Nephron (organoid): Measurements from ENCODE around the gene GPR35.

Source experiments
- H3K27ac Mint-ChIP-seq, 3 experiments: 2 replicates each; pipeline ENCODE4 v1.8.0; 2020; ENCODE audit warnings: mixed read lengths in 3 of 3, mild to moderate bottlenecking in 2 of 3, moderate library complexity in 1 of 3
- H3K27me3 Mint-ChIP-seq: 2 replicates; pipeline ENCODE4 v1.8.0; 2021; ENCODE audit warnings: low read depth, mild to moderate bottlenecking, moderate library complexity, mixed read lengths
- H3K36me3 Mint-ChIP-seq: 2 replicates; pipeline ENCODE4 v1.8.0; 2020; ENCODE audit warnings: low read depth, mixed read lengths
- H3K4me1 Mint-ChIP-seq: 2 replicates; pipeline ENCODE4 v1.8.0; 2020; ENCODE audit warnings: mixed read lengths
- H3K4me3 Mint-ChIP-seq, 3 experiments: 2 replicates each; pipeline ENCODE4 v1.8.0; 2020; ENCODE audit warnings: mild to moderate bottlenecking in 3 of 3, mixed read lengths in 3 of 3, moderate library complexity in 2 of 3
- H3K9me3 Mint-ChIP-seq: 2 replicates; pipeline ENCODE4 v1.8.0; 2020; ENCODE audit warnings: mixed read lengths
- CTCF ChIP-seq, 3 experiments: fragments of 200-600 bp; sonication (generic); IDR thresholded peaks; one replicate each; pipeline ENCODE4 v1.5.0; 2021; ENCODE audit warnings: antibody characterized with exemption in 3 of 3; ENCODE audit not compliant: unreplicated experiment in 3 of 3

GPR35 gene

GRCh38 chr2:240635998-240636547, 10.8 kb downstream of the GPR35 start:
- H3K4me3 Mint-ChIP-seq = no peak overlapping the region
- peaks cover 28% of the 10 kb centered on the region for H3K9me3 Mint-ChIP-seq
- peaks cover 36% of the 10 kb centered on the region for H3K27me3 Mint-ChIP-seq
- no peaks in the 10 kb centered on the region for H3K4me1 Mint-ChIP-seq
- H3K27ac Mint-ChIP-seq = no peak overlapping the region
- TF ChIP-seq CTCF (IDR thresholded peaks at IDR 0.05; ENCODE audit: unreplicated experiment in 3 of 3) = no peak
- H3K36me3 Mint-ChIP-seq = no peaks in the 10 kb centered on the region

- Mint-ChIP-seq H3K27me3 (peaks cover 36% of the 10 kb centered on the region), H3K9me3 (peaks cover 28% of the 10 kb centered on the region), H3K36me3 (no peaks in the 10 kb centered on the region), H3K4me3 (no peak overlapping the region), H3K27ac (no peak overlapping the region), H3K4me1 (no peaks in the 10 kb centered on the region)
- TF ChIP-seq CTCF (IDR thresholded peaks at IDR 0.05; ENCODE audit: unreplicated experiment in 3 of 3) = no peak
These were observed 11.4 kb downstream of the GPR35 start for GRCh38 chr2:240636563-240637115.

GRCh38 chr2:240637116-240637900, 12.0 kb downstream of the GPR35 start:
- TF ChIP-seq CTCF (IDR thresholded peaks at IDR 0.05; ENCODE audit: unreplicated experiment in 3 of 3) = no peak
- Mint-ChIP-seq H3K9me3 (peaks cover 26% of the 10 kb centered on the region), H3K27me3 (peaks cover 40% of the 10 kb centered on the region), H3K36me3 (no peaks in the 10 kb centered on the region), H3K27ac (no peak overlapping the region), H3K4me3 (no peak overlapping the region), H3K4me1 (no peaks in the 10 kb centered on the region)

GRCh38 chr2:240637901-240638345, 12.6 kb downstream of the GPR35 start:
- Mint-ChIP-seq H3K4me1 (no peaks in the 10 kb centered on the region), H3K9me3 (peaks cover 22% of the 10 kb centered on the region), H3K27me3 (peaks cover 40% of the 10 kb centered on the region), H3K36me3 (no peaks in the 10 kb centered on the region), H3K27ac (no peak overlapping the region), H3K4me3 (no peak overlapping the region)
- no peak for TF ChIP-seq CTCF (IDR thresholded peaks at IDR 0.05; ENCODE audit: unreplicated experiment in 3 of 3)

- Mint-ChIP-seq H3K36me3 (no peaks in the 10 kb centered on the region), H3K4me3 (no peak overlapping the region), H3K4me1 (no peaks in the 10 kb centered on the region), H3K9me3 (peaks cover 15% of the 10 kb centered on the region), H3K27ac (no peak overlapping the region), H3K27me3 (peaks cover 40% of the 10 kb centered on the region)
- TF ChIP-seq CTCF (IDR thresholded peaks at IDR 0.05; ENCODE audit: unreplicated experiment in 3 of 3) = no peak
These were observed 13.4 kb downstream of the GPR35 start for GRCh38 chr2:240638512-240639160.
